PC-9 (cell line): ENCODE measurements around the gene MCC.

Experiments
- EZH2 ChIP-seq: fragments of 200-600 bp; sonication (generic); IDR thresholded peaks from 2 replicates; pipeline ENCODE4 v1.8.0; 2017; ENCODE audit warnings: antibody characterized with exemption, low read depth
- TF ChIP-seq, protein P1 (sequence below): fragments of 200-600 bp; sonication (generic); conservative IDR thresholded peaks from 2 replicates; pipeline ENCODE4 v1.6.1; 2017; ENCODE audit warnings: mixed run types, antibody characterized with exemption, mild to moderate bottlenecking, moderate library complexity

DNA sequence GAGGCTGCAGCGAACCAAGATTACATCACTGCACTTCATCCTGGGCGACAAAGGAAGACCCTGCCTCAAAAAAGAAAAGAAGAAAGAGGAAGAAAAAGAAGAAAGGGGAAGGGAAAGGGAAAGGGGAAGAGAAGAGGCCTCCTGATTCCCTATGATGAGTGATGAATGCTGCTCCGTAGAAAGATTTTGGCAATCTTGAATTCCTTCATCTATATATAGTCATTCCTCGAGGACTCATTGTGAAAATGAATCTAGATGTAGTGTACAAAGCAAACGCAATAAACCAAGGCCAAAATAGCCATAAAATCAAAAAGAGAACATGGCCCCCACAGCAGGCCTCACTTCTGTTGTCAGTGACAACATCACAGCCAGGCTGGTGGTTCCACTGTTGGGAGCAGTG is 293.7 kb downstream of the MCC start:
- TF ChIP-seq, protein P1, sequence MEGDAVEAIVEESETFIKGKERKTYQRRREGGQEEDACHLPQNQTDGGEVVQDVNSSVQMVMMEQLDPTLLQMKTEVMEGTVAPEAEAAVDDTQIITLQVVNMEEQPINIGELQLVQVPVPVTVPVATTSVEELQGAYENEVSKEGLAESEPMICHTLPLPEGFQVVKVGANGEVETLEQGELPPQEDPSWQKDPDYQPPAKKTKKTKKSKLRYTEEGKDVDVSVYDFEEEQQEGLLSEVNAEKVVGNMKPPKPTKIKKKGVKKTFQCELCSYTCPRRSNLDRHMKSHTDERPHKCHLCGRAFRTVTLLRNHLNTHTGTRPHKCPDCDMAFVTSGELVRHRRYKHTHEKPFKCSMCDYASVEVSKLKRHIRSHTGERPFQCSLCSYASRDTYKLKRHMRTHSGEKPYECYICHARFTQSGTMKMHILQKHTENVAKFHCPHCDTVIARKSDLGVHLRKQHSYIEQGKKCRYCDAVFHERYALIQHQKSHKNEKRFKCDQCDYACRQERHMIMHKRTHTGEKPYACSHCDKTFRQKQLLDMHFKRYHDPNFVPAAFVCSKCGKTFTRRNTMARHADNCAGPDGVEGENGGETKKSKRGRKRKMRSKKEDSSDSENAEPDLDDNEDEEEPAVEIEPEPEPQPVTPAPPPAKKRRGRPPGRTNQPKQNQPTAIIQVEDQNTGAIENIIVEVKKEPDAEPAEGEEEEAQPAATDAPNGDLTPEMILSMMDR = no peak
- no peak for TF ChIP-seq EZH2
